Left ventricle myocardium inferior (tissue), 1 donor: ENCODE data around the gene UTP3. TPM values are rescaled to one million over a fixed set of nuclear protein-coding genes. Genes with fewer than 3 reads are reported as not detected.
A peak's percentile ranks its signal among the peaks of the same experiment; 100 is the strongest.
"Not testable (repeated sequence)": the region's sequence is repeated elsewhere in the genome, so short reads cannot be mapped to it uniquely, and the experiment has no call there.

Experiments
- DNase-seq: peaks from one replicate; pipeline ENCODE4 v3.0.0-alpha.2; 2020
- H3K27ac ChIP-seq: fragments of 200-600 bp; replicated peaks from 2 replicates; pipeline ENCODE4 v1.8.0; 2021
- H3K27me3 ChIP-seq: fragments of 200-600 bp; 2 replicates; pipeline ENCODE4 v1.8.0; 2021; ENCODE audit warnings: low read depth
- H3K36me3 ChIP-seq: fragments of 200-600 bp; 2 replicates; pipeline ENCODE4 v1.8.0; 2021
- H3K4me1 ChIP-seq: fragments of 200-600 bp; 2 replicates; pipeline ENCODE4 v1.8.0; 2021
- H3K4me3 ChIP-seq: fragments of 200-600 bp; 2 replicates; pipeline ENCODE4 v1.8.0; 2021; ENCODE audit warnings: mild to moderate bottlenecking, moderate library complexity
- H3K9me3 ChIP-seq: fragments of 200-600 bp; replicated peaks from 2 replicates; pipeline ENCODE4 v1.8.0; 2021
- intact Hi-C: fragments of 100-400 bp; cut with micrococcal nuclease; formaldehyde crosslinking; loops from one replicate; pipeline ENCODE4 v1.11.0; 2022
- total RNA-seq: library from RNA; stranded (reverse); fragmentation: NEBNext Ultra II Directional; extraction: Animal tissue kit (Norgen Biotek cat#: 25700); gene quantifications from one replicate; pipeline ENCODE4 v1.2.1, GENCODE V29; 2021
- TF ChIP-seq, protein P1 (sequence below): fragments of 200-600 bp; IDR thresholded peaks from 2 replicates; pipeline ENCODE4 v1.8.0; 2021; ENCODE audit warnings: antibody characterized with exemption, mild to moderate bottlenecking, borderline replicate concordance
- donor health status: DM: no; HTN: yes; CAD: no; lungs with severe emphysema.

Gene UTP3
- total RNA-seq, 1 donor from 2014 or later: 15.8 TPM

- Histone ChIP-seq H3K4me3 (no peak overlapping the region), H3K4me1 (peaks cover 49% of the 10 kb centered on the region), H3K27ac (no peak overlapping the region), H3K9me3 (no peaks in the 10 kb centered on the region), H3K36me3 (peaks cover 25% of the 10 kb centered on the region), H3K27me3 (no peaks in the 10 kb centered on the region)
- DNase-seq: no peak
- TF ChIP-seq, protein P1, sequence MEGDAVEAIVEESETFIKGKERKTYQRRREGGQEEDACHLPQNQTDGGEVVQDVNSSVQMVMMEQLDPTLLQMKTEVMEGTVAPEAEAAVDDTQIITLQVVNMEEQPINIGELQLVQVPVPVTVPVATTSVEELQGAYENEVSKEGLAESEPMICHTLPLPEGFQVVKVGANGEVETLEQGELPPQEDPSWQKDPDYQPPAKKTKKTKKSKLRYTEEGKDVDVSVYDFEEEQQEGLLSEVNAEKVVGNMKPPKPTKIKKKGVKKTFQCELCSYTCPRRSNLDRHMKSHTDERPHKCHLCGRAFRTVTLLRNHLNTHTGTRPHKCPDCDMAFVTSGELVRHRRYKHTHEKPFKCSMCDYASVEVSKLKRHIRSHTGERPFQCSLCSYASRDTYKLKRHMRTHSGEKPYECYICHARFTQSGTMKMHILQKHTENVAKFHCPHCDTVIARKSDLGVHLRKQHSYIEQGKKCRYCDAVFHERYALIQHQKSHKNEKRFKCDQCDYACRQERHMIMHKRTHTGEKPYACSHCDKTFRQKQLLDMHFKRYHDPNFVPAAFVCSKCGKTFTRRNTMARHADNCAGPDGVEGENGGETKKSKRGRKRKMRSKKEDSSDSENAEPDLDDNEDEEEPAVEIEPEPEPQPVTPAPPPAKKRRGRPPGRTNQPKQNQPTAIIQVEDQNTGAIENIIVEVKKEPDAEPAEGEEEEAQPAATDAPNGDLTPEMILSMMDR: no peak
- intact Hi-C loops: no loop called here
Observed at GRCh38 chr4:70691661-70692060, 3.3 kb downstream of the UTP3 start.

- peaks cover 28% of the 10 kb centered on the region for H3K4me1 ChIP-seq
- DNase-seq, H3K27me3 ChIP-seq, intact Hi-C loops, H3K27ac ChIP-seq, H3K9me3 ChIP-seq, H3K4me3 ChIP-seq: not testable (repeated sequence)
- peaks cover 25% of the 10 kb centered on the region for H3K36me3 ChIP-seq
Observed at GRCh38 chr4:70694633-70695032, 6.3 kb downstream of the UTP3 start.

- H3K4me1 ChIP-seq, H3K9me3 ChIP-seq, DNase-seq, intact Hi-C loops, H3K27ac ChIP-seq, H3K4me3 ChIP-seq, H3K27me3 ChIP-seq, H3K36me3 ChIP-seq: not testable (repeated sequence)
Observed at GRCh38 chr4:70698435-70698834, 10.1 kb downstream of the UTP3 start.

GRCh38 chr4:70700712-70701111, 12.4 kb downstream of the UTP3 start:
- Histone ChIP-seq H3K27ac (no peak overlapping the region), H3K9me3 (no peaks in the 10 kb centered on the region), H3K36me3 (no peaks in the 10 kb centered on the region), H3K27me3 (no peaks in the 10 kb centered on the region), H3K4me3 (no peak overlapping the region), H3K4me1 (peaks cover 16% of the 10 kb centered on the region)
- intact Hi-C loops: no loop called here
- no peak for DNase-seq
- TF ChIP-seq, protein P1: no peak

DNA sequence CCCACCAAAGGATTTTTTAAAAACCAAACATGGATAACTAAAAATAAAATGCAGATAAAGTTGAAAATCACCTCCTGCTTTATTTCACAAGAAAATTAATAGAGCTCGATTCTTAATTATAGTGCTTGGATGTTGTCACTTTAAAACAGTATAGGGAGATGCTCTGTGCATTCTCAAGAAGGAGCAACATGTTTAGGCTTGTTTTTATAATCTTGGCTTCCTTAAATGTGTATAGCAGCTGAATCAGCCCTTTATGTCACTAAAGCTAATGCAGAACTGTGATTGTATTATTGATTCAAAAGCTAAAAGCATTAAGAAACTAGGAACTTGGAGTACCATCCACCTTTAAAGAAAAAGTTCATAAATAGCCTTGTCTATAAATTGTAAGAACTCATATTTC, 12.9 kb downstream of the UTP3 start:
- intact Hi-C loops: no loop called here
- H3K27me3 ChIP-seq: no peaks in the 10 kb centered on the region
- no peak overlapping the region for H3K4me3 ChIP-seq
- H3K4me1 ChIP-seq: peaks cover 22% of the 10 kb centered on the region
- H3K9me3 ChIP-seq: no peaks in the 10 kb centered on the region
- DNase-seq: no peak
- no peaks in the 10 kb centered on the region for H3K36me3 ChIP-seq
- no peak overlapping the region for H3K27ac ChIP-seq
- TF ChIP-seq, protein P1: no peak

GRCh38 chr4:70702592-70702991, 14.3 kb downstream of the UTP3 start:
- H3K4me3 ChIP-seq, H3K27me3 ChIP-seq, H3K36me3 ChIP-seq, intact Hi-C loops, H3K9me3 ChIP-seq, DNase-seq: not testable (repeated sequence)
- H3K27ac ChIP-seq: peak overlapping the region; percentile 98
- H3K4me1 ChIP-seq: peaks cover 32% of the 10 kb centered on the region

GRCh38 chr4:70703619-70704214, 15.4 kb downstream of the UTP3 start:
- Histone ChIP-seq H3K36me3 (no peaks in the 10 kb centered on the region), H3K27me3 (no peaks in the 10 kb centered on the region), H3K9me3 (no peaks in the 10 kb centered on the region), H3K4me1 (peaks cover 32% of the 10 kb centered on the region), H3K27ac (peak overlapping the region; percentile 98), H3K4me3 (peak overlapping the region; percentile 91)
- DNase-seq: no peak
- intact Hi-C loops: no loop called here
- TF ChIP-seq, protein P1: no peak
